ENCODE data around the gene LUZP2.
"Not testable (repeated sequence)": the region's sequence is repeated elsewhere in the genome, so short reads cannot be mapped to it uniquely, and the experiment has no call there.

The LUZP2 gene

GRCh38 chr11:24932110-24933000 is 435.5 kb downstream of the LUZP2 start:
- DNase-seq = no peak

DNA sequence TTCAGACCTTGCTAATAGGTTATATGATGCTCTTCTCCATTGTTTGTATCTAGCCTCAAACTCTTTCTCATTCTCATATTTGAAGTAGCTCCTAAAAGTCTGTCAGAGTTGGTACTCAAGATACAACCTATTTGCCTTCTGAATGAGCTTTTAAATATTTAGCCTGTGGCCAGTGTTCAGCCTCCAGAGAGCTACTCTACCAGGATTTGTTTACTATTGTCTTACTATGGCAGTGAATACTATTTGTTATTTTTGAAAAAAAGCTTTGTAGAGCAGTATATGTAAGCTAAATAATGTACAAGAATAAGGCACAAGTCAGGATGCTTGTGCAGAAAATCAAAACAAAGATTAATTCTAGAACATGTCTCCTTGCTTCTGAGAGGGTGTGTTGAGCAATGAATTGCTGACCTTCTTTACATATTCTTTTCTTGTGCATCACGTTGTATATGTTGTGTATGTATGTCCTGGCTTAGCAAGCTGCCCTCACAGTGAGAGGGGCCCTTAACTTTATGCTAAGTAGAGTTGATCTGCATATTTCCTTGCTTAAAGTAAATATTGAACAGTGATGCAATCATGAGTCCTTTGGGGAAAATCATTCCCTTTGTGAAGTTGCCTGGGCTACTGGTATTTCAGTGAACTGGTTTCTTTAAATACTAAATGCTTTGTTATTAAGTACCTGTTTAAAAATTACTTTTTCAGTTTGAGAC is 438.0 kb downstream of the LUZP2 start:
- DNase-seq = no peak

DNA sequence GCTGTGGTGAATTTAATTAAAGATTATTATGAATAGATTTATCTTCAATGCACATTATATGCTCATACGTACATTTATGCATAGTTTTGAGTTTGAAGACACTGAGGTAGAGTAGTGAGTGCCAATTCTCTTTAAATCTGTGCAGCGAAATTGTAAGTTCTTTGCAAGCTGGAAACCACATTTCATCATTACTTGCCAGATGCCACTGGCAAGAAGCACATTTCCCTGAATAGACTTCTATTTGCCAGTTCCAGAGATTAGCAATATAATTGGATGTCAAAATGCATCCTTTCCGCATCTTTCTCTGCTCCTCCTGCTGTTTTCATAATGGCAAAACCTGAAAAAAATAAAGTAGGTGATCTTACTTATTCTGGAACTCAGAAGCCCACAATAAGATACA is 448.0 kb downstream of the LUZP2 start:
- no peak for DNase-seq

DNA sequence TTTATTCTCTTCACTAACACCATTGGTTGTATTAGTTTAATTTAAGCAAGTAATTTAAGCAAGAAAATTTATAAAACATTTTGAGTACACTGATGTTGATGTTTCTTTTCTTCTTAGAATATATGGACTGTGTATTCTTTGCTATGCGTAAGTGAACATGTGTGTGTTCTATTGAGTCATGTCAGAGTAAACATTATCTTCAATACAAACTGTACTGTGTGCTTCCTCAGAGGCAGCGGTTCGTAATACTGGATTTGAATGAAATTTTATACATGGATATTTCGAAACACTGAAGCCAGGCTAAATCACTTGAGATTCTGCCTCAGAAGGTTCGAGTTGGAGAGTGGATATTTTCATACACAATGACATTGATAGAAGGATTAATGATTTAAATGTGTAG is 452.6 kb downstream of the LUZP2 start:
- DNase-seq = no peak

GRCh38 chr11:24963852-24964251 is 467.0 kb downstream of the LUZP2 start:
- no peak for DNase-seq

- DNase-seq = no peak
These were observed 468.9 kb downstream of the LUZP2 start for GRCh38 chr11:24965748-24966147.

DNA sequence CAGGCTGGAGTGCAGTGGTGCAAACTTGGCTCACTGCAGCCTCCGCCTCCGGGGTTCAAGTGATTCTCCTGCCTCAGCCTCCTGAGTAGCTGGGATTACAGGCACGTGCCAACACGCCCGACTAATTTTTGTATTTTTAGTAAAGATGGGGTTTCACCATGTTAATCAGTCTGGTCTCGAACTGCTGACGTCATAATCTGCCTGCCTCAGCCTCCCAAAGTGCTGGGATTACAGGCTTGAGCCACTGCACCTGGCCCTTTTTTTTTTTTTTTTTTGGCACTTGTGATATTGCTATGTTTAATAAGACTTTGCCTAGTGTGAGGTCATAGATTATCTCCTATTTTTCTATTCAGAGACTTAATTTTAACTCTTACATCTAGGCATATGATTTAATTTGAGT is 497.1 kb downstream of the LUZP2 start:
- not testable (repeated sequence) for DNase-seq

DNA sequence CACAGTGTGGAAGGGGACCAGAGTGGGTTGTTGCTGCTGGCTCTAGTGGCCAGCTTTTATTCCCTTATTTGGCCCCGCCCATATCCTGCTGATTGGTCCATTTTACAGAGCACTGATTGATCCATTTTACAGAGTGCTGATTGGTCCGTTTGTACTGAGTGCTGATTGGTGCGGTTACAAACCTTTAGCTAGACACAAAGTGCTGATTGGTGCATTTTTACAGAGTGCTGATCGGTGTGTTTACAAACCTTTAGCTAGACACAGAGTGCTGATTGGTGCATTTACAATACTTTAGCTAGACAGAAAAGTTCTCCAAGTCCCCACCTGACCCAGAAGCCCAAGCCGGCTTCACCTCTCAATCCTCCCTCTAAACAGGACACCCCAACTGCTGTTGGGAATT is 503.1 kb downstream of the LUZP2 start:
- DNase-seq = not testable (repeated sequence)

GRCh38 chr11:25037431-25037830 is 540.6 kb downstream of the LUZP2 start:
- DNase-seq = no peak

DNA sequence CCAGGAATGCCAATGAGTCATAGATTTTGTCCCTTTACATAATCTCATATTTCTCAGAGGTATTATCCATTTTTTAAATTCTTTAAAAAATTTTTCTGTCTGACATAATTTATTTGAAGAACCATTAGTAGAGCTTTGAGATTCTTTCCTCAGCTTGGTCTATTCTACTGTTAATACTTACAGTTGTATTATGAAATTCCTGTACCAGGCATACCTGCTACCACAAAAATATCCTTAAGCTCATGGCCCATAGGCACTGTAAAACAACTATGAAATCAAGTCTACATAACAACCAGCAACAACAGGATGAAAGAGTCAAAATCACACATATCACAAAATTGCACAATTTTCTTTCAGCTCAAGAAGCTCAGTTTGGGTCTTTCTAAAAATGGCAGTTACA is 541.3 kb downstream of the LUZP2 start:
- no peak for DNase-seq

- DNase-seq = no peak
These were observed 542.3 kb downstream of the LUZP2 start for GRCh38 chr11:25039165-25039564.

DNA sequence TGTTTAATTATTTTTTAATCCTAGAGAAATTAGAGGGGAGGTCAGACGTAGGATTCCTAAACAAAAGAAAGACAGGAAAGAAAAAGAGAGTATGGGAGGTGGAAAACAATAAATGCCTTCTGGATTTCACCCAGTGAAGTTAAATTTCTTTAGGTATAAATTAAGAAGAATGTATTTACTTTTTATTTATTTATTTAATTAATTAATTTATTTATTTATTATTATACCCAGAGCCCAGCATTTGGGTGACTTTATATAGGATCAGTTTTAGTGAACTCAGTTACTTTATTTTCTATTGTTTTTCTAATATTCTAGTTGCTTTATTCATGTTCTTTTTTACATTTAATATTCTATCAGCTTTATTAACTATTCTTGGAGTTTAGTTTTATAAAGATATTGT is 551.8 kb downstream of the LUZP2 start:
- DNase-seq = no peak

DNA sequence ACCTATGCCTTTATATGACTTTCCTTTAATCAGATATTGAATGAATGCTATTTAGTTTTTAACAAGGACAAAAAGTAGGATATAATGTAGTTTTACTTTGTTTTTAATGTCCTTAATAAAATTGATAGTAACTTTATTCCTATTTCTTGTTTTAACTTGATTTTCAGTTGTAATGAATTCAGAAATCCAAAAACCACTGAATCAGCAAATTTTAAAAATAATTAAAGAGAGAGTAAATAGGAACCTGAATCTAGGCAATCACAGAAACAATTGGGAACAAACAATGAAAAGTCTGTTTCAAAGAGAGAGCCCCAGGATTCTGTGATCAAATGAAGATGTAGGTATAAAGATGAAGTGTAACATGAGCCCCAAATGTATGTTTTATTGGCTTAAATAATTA is 556.0 kb downstream of the LUZP2 start:
- DNase-seq = no peak

DNA sequence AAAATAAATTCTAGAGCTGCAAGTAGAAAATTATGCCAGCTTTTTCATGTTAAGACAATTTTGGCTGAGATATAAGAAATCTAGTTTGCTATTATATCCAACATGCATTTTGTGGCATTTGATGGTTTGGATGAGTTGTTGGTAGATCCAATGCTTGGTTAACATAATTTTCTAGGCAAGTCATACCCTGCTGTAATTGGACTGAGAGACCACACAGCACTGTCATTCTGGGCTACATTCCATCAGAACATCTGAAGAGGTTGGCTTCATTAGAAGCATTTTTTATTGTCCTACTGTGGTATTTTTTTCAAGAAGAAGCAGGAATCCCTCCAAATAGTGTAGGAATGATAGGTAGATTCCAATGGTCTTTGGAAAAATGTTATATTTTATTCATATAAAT is 561.0 kb downstream of the LUZP2 start:
- no peak for DNase-seq

DNA sequence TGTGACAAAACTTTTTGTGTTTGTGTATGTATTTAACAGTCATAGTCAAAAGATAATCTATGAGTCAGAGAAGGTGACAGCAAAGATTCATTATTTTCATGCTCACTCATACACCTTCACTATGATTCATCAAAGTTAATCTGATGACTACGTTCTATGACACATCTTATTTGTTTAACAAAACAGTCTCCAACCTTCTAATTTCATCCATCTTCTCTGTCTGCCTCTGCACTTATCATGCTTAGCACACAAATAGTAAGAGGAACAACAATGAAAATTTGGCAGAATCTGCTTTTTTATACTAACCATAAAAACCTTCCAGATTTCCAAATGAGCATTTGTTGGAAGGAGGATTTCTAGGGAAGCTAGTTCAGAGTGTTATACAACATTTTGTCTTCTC is 568.9 kb downstream of the LUZP2 start:
- DNase-seq = no peak

DNA sequence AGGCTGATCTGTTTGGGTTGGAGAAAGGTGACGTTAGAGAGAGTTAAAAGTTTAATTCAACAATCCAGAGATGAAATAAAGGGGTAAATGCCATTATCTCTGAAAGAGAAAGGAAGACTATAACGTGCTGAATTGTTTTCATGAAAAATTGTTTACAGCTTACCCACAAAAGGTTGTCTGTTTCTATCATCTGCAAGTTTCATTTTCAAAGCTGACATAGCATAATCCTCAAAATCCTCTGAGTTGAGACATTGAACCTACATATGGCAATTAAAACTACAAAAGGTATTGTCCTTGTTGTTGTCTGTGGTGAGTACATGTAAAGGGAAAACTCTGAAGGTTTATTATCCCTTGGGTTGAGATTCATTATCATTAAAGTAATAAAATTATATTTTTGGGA is 569.9 kb downstream of the LUZP2 start:
- no peak for DNase-seq

DNA sequence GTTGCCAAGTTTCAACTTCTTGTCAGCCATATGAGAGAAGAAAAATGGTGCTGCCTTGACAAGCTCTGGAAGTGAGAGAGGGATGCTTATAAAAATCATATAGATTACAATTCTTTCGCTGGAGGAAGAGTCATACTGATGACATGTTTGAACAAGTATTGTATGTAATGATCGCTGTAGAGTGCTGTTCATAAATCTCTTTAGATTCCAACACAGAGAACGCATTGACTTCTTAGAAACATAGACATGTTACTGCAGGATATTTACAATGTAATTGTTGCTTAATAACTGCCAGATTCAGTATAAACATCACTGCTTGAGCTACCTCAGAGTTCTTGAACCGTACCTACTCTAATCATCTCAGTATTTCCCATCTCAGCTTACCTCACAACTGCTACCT is 571.6 kb downstream of the LUZP2 start:
- DNase-seq = no peak

GRCh38 chr11:25094085-25094802 is 597.4 kb downstream of the LUZP2 start:
- DNase-seq = no peak

- no peak for DNase-seq
These were observed 622.6 kb downstream of the LUZP2 start for GRCh38 chr11:25119416-25119815.
